Eye (tissue), 1 donor: Measurements from ENCODE around the gene COL9A3.
A peak's percentile ranks its signal among the peaks of the same experiment; 100 is the strongest.

Experiments
- DNase-seq: peaks from one replicate; pipeline ENCODE4 v3.0.0-alpha.2; 2015

Gene COL9A3

DNA sequence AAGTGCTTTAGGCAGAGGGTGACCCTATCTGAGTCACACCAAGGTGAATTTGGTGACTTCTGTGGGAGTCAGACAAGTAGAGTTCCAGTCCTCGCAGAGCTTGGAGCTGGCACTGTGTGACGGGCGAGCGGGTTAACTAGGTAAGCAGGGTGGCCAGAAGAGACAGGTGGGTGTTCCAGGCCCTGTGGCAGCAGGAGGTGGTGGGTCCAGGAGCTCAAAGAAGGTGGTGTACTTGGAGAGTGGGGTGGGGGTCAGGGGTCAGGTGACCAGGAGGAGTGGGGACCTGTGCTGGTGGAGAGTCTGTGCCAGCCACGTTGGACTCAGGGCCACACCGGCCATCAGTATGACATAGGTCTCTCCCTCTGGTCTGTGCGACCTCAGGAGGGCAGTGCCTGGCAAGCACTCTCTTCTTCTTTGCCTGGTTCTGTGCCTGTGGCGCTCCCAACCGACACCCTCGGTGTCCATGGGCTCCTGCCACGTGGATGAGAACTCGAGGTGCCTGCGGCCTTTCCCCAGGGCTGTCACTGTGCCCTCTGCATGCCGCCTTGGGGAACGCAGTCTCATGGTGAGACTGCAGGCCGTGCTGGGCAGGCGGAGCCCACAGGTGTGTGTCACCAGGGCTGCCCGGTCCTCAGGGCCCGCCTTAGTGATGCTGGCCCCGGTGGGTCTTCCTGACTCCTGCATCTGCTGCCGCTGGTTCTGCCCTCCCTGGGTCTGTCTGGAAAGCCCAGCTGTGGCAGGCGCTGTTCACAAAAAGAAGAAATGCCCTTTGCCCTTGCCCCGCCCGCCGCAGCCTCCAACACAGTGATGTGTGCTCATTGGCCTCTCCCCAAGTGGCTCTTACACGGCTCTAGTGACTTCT, 18.9 kb upstream of the COL9A3 start:
- DNase-seq, result no peak

GRCh38 chr20:62799036-62799435, 17.8 kb upstream of the COL9A3 start:
- no peak for DNase-seq

DNA sequence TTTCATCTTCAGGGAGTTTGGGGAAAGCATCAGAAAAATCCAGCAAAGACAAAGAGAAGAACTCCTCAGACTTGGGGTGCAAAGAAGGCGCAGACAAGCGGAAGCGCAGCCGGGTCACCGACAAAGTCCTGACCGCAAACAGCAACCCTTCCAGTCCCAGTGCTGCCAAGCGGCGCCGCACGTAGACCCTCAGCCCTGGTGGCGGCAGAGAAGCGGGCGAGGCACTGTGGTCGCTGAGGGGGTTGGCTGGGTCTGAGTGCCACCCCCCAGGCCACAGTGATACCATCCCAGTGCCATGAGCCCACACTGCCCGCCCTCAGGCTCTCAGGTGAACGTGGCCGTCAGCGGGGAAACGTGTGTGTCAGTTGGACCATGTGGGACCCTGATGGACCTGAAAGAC, 17.4 kb upstream of the COL9A3 start:
- no peak for DNase-seq

GRCh38 chr20:62799873-62800272, 17.0 kb upstream of the COL9A3 start:
- DNase-seq, result no peak

- no peak for DNase-seq
Measured at GRCh38 chr20:62800314-62801259, 16.3 kb upstream of the COL9A3 start.

GRCh38 chr20:62801284-62802010, 15.4 kb upstream of the COL9A3 start:
- DNase-seq, result no peak

- no peak for DNase-seq
Measured at GRCh38 chr20:62802026-62802712, 14.7 kb upstream of the COL9A3 start.

- DNase-seq, result peak; percentile 50
Measured at GRCh38 chr20:62804021-62804626, 12.7 kb upstream of the COL9A3 start.

- peak; percentile 80 for DNase-seq
Measured at GRCh38 chr20:62804627-62805154, 12.2 kb upstream of the COL9A3 start, which contains the start of gene OGFR. TSS of gene OGFR (plus strand) at chr20:62804835. CDS start at chr20:62804860, 25 bp downstream.

DNA sequence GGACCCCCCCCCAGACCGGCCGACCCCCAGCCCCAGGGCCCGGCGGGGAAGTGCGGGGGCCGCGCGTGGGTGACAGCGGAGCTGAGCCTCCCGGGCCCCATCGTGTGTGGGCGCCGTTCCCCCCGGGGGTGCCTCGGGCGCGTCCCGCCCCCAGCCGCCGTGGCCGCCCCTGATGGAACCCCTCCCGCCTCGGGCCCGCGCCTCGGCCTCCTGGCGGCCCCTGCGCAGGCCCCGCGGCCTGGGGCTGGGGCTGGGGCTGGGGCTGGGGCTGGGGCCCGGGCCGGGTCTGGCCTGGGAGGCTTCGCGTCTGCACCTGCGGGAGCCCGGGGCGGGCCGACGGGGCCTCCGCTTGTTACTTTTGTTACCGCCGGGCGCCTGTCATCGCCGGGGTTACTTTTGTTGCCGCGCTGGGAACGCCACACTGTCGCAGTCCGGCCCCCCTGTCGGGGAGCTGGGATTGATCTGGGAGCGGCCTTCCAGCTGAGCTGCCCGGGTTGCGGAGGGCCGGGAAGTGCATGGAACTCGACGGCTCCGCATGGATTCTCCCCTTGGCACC, 11.6 kb upstream of the COL9A3 start:
- DNase-seq, result peak; percentile 55

DNA sequence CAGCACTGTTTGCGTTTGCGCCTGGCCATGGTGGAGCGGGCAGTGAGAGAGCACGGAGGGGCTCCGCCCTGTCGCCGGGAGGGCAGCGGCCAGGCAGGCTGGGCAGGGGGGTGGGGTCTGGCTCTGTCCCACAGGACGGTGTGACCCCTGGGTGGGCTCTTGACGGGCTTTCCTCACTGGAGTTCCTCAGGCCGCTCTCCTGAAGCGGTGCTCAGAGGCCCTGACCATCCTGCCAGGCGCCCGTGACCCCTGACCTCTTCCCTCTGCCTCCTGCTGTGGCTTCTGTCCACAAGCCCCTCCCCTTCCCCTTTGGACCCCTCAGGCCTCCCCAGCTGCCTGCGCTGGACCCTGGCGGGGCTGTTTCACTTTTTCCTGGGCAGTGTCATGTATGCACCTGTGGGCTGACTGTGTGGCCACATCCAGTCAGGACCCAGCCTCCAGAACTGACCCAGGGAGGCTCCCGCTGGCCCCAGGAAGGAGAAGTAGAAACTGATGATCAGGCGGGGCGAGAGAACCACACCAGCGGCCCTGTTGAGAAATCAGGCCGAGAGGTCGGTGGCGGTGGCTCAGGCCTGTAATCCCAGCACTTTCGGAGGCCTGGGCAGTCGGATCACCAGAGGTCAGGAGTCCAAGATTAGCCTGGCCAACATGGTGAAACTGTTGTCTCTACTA, 11.0 kb upstream of the COL9A3 start:
- peak; percentile 55 for DNase-seq

DNA sequence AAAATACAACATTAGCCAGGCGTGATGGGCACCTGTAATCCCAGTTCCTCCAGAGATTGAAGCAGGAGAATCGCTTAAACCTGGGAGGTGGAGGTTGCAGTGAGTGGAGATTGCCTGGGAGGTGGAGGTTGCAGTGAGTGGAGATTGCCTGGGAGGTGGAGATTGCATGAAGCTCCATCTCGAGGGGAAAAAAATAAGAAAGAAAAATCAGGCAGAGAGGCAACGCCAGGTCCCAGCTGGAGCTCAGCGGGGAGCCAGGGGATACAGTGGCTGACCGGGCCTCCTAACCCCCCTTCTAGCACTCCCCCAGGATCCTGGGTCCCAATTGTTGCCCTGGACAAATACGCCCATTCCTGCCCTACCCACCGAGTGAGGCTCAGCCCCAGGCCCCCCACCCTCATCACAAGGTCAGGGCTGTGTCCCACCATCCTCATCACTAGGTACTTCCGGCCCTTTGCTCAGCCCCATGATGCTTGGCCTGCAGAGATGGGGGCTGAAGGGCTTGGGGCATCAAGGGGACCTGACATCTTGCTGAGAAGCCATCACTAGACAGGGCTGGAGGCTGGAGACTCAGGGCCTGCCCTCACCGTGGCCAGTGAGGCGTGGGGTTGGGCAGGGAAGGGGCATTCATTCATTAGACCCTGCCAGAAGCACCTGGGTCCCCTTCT, 10.3 kb upstream of the COL9A3 start:
- DNase-seq, result no peak

DNA sequence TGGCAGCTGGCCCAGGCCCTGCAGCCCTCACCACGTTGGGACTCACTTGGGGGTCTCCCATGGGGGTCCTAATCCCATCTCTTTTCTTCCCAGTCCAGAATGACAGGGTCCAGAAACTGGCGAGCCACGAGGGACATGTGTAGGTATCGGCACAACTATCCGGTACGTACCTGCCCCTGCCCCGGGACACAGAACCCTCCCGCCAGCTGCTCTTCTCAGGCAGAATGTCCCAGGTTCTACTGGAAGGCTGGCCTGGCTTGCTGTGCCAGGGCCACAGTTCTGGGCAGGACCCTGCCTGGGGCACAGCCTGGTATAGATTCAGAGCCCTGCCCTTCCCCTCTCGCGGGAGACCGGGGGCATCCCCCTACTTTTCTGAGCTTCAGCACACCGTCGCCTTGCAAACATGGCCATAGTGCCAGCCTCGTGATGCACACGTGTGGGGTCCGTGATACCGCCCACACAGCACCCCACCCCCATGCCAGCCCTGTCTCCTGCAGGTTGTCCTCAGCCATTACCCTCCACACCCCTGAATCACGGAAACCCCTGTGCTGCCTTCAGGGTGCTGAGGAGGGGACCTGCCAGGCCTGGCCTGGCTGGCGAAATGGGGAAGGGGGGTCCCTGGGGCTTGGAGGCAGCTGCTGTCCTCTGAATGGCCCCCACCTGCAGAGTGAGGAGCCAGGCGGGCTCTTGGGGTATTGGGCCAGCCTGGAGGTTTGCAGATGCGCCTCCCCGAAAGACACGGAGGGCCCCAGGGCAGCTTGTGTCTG, 9.2 kb upstream of the COL9A3 start:
- no peak for DNase-seq

- peak; percentile 88 for DNase-seq
Measured at GRCh38 chr20:62808211-62808865, 8.5 kb upstream of the COL9A3 start.

- DNase-seq, result no peak
Measured at GRCh38 chr20:62809530-62810428, 7.1 kb upstream of the COL9A3 start.

GRCh38 chr20:62811320-62811719, 5.5 kb upstream of the COL9A3 start:
- DNase-seq, result no peak

GRCh38 chr20:62811720-62812119, 5.1 kb upstream of the COL9A3 start:
- DNase-seq, result no peak
